Left forelimb (tissue), 1 donor: ENCODE results near the gene FIGNL2.
"Not testable (repeated sequence)": the region's sequence is repeated elsewhere in the genome, so short reads cannot be mapped to it uniquely, and the experiment has no call there.

Experiments
- DNase-seq: peaks from one replicate; pipeline ENCODE4 v3.0.0-alpha.2; 2018; ENCODE audit warnings: low spot score

Gene FIGNL2

GRCh38 chr12:51836041-51836826, 12.3 kb downstream of the FIGNL2 start:
- DNase-seq, result no peak

- no peak for DNase-seq
These were observed 14.1 kb downstream of the FIGNL2 start for GRCh38 chr12:51834411-51834810.

- DNase-seq, result no peak
These were observed 14.9 kb downstream of the FIGNL2 start for GRCh38 chr12:51833448-51834227.

GRCh38 chr12:51832354-51833107, 16.0 kb downstream of the FIGNL2 start:
- no peak for DNase-seq

GRCh38 chr12:51831817-51832216, 16.7 kb downstream of the FIGNL2 start:
- not testable (repeated sequence) for DNase-seq

- no peak for DNase-seq
These were observed 18.9 kb downstream of the FIGNL2 start for GRCh38 chr12:51829641-51830040.

GRCh38 chr12:51829011-51829481, 19.5 kb downstream of the FIGNL2 start:
- DNase-seq, result no peak

- no peak for DNase-seq
These were observed 20.3 kb downstream of the FIGNL2 start for GRCh38 chr12:51827925-51828818.

GRCh38 chr12:51826881-51827280, 21.6 kb downstream of the FIGNL2 start:
- no peak for DNase-seq

- DNase-seq, result no peak
These were observed 23.3 kb downstream of the FIGNL2 start for GRCh38 chr12:51825216-51825615.

GRCh38 chr12:51823875-51824565, 24.5 kb downstream of the FIGNL2 start:
- no peak for DNase-seq

GRCh38 chr12:51822956-51823355, 25.6 kb downstream of the FIGNL2 start:
- no peak for DNase-seq

- DNase-seq, result no peak
These were observed 26.3 kb downstream of the FIGNL2 start for GRCh38 chr12:51822261-51822616.

GRCh38 chr12:51821440-51822260, 26.9 kb downstream of the FIGNL2 start:
- no peak for DNase-seq

- DNase-seq, result peak; percentile 81
These were observed 27.7 kb downstream of the FIGNL2 start for GRCh38 chr12:51820526-51821439.

GRCh38 chr12:51819736-51820525, 28.6 kb downstream of the FIGNL2 start:
- no peak for DNase-seq

- no peak for DNase-seq
These were observed 29.8 kb downstream of the FIGNL2 start for GRCh38 chr12:51818566-51819300.
